ENCODE results near the gene DEFB129. TPM values are rescaled to one million over a fixed set of nuclear protein-coding genes. Genes with fewer than 3 reads are reported as not detected.

Gene DEFB129
- total RNA-seq, 2 experiments from 2014 or later = not detected

GRCh38 chr20:278607-279571, 51.8 kb downstream of the DEFB129 start:
- ChIA-PET CTCF (interaction anchor here (1.4 to 1.6 kb wide), 2 partner anchors 12 to 21 kb away, joined by 3 to 8 read pairs; no protein-coding TSS in a partner anchor), POLR2A (no interaction called here)

Other genes with a start within 250 kb of the DEFB129 start
- not detected for gene DEFB125, start 139.6 kb upstream of the DEFB129 start, total RNA-seq
- not detected for gene DEFB126, start 84.7 kb upstream of the DEFB129 start, total RNA-seq
- not detected for gene DEFB127, start 69.8 kb upstream of the DEFB129 start, total RNA-seq
- gene DEFB128, start 37.5 kb upstream of the DEFB129 start, total RNA-seq = not detected
- not detected for gene DEFB132, start 30.5 kb downstream of the DEFB129 start, total RNA-seq
- 1 to 10 TPM; 4.9 to 5.6 TPM for gene C20orf96, start 63.5 kb downstream of the DEFB129 start, total RNA-seq
- gene ZCCHC3, start 70.3 kb downstream of the DEFB129 start, total RNA-seq = 10 to 100 TPM; 21.0 to 21.3 TPM
- 1 to 10 TPM; 7.9 to 8.1 TPM for gene SOX12, start 98.3 kb downstream of the DEFB129 start, total RNA-seq
- 10 to 100 TPM; 10.6 to 11.6 TPM for gene NRSN2, start 119.9 kb downstream of the DEFB129 start, total RNA-seq
- 10 to 100 TPM; 35.9 to 36.7 TPM for gene TRIB3, start 153.5 kb downstream of the DEFB129 start, total RNA-seq
- gene RBCK1, start 181.0 kb downstream of the DEFB129 start, total RNA-seq = 10 to 100 TPM; 90.9 to 94.0 TPM
- 10 to 100 TPM; 25.0 to 25.1 TPM for gene TBC1D20, start 235.3 kb downstream of the DEFB129 start, total RNA-seq

Data from activated CD8-positive, alpha-beta memory T cell treated with anti-CD3 and anti-CD28 coated beads for 36 hours (primary cell).